Caki2 (cell line): Measurements from ENCODE around the gene HSPA12B. TPM values are rescaled to one million over a fixed set of nuclear protein-coding genes. Genes with fewer than 3 reads are reported as not detected.

Source experiments
- DNase-seq: peaks from one replicate; pipeline ENCODE4 v3.0.0-alpha.2; 2015; ENCODE audit warnings: low read depth
- in situ Hi-C: cut with HindIII; loops from 2 replicates; pipeline ENCODE4 v1.10.0; 2016; ENCODE audit warnings: low sequenced_read_pairs, low pct_unique_long_range_greater_than_20kb, mixed read lengths
- total RNA-seq: library from RNA; depleted of rRNA; stranded (reverse); fragments of >200 nt; shearing (Covaris generic); gene quantifications from 2 replicates; pipeline ENCODE4 v1.2.3, GENCODE V29; 2014; ENCODE audit warnings: low replicate concordance

Gene HSPA12B
- total RNA-seq, 1 experiment from 2014 or later, result not detected

DNA sequence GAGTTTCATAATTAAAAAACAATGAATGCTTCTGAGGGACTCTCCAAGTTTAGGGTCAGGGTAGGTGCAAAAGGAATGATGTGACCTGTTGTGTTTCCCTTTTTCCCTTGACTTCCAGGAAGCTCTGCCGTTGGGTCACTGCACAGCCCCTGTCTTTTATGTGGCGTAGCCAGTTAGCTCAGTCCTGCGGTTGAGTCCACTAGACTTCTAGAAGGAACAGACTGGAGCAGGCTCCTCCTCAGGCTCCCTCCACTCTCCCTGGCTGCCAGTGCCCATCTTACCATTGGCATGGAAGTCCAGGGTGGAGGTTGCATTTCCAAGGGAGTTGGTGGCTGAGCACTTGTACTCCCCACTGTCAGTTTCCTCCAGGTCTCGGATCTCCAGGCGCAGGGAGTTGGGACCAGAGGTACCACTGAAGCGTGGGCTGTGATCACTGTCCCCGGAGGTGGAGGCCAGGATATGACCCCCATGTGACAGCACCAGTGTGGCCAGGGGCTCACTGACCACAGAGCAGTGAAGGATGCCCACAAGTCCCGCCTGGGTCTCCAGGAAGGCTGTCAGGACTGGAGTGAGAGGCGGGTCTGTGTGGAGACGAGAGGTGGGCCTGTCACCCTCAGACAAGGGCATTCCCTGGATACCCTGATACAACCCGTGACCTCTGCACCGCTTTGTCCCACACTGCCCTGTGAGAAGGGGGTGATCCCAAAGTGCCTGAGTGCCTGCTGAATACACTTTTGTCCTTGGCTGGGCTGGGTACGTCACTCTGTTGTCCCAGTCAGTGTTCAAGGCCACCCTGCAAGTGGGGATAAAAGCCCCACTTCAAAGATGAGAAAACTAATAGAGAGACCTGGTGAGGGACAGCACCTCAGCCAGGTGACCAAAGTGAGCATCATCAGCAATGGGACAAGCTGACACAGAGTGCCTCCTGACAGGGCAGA, 31.2 kb upstream of the HSPA12B start:
- in situ Hi-C loops, result no loop called here
- no peak for DNase-seq

DNA sequence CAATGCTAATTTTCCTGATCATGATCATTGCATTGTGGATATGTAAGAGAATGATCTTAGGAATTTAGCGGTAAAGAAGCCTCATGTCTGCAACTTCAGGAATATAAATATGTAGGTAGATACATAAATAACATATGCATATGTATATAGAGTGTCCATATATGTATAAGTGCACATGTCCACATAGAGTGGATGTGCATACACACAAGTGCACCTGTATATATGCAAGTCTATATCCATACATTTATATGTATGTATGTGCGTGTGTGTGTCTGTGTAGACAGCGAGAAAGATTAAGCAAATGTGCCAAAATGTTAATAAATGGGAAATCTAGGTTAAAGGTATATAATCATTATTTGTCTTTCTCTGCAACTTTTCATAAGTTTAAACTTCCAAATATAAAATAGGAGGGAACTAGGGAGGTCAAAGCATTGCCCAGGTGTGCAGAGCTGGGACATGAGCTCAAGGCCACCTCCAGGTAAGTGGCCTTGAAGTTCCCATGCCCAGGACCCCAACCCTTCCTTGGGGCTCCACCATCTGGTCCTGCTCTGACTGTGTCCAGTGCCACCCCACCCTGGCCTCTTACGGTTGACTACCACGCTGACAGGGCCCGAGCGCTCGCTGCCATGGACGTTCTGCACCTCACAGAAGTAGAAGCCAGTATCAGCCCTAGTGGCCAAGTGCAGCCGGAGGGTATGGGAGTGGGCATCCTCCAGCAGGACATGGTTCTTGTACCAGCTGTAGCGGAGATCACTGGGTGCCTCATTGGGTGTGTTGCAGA, 29.7 kb upstream of the HSPA12B start:
- in situ Hi-C loops, result no loop called here
- DNase-seq, result no peak

DNA sequence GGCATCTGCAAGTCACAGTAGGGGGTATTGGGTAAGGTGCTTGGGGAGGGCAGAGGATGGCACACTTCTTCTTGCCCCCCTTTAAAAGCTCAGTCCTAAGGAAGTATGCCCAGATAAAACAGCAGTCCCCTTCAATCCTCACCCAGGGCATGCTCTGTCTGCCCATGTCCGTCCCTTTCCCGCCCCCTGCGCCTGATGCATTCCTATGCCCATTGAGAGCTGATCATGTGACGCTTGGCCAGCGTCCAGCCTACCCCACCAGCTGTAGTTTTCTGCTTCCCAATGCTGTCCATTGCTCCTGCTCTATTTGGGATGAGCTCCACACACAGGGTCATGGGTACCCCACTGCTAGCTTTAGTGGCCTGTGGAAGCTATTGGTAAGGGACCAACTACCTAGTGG, 28.4 kb upstream of the HSPA12B start:
- in situ Hi-C loops, result no loop called here
- DNase-seq, result no peak

DNA sequence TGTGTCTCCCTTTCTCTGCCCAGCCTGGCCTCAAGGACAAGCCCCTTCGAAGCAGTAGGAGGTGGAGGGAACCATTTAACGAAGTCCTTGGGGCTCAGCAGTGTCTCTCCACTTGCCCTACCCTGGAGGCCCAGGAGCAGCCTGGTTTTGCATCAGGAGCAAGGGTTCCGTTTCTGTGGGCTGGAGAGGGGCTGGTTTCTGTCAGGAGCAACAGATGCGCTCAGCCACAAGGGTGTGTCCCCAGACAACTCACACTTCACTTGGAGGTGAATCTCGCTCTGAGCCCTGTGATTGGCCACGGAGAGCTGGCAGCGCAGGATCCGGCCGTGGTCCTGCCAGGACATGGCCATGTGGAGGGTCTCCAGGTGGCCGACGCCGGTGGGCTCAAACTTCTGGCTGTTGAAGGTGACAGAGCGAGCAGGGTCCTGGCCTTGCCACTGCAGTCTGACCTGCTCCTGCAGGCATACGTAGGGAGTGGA, 27.0 kb upstream of the HSPA12B start:
- no peak for DNase-seq
- in situ Hi-C loops, result no loop called here

DNA sequence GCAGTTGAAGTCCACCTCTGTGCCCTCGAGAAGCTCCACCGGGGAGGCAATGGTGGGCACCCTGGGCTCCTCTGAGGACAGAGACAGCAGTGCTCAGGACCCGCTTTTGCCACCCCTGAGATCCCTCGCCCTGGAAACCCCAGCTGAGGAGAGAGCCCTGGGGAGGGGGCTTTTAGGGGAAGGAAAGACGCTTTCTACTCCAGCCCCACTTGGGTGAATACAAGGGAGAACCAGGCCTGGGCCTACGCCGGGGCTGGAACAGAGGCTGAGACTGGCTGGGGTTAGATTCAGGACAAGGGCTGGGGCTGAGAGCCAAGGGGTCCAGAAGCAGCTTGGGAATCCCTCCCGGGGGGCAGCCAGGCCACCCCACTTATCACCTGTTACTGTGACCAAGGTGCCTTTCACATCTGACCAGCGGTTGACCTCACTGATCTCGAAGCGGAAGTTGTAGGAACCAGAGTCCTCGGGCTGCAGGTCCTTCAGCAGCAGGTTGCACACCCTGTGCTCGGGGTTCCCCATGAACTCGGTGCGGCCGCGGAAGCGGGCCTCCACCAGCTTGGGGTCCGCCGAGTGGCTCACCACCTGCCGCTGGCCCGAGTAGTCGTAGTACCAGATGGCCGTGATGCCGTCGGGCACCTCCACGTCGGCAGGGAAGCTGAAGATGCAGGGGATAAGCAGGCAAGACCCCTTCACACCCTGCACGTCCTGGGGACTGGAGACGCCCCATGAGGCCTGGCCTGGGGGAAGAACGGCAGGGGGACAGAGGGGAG, 26.3 kb upstream of the HSPA12B start:
- in situ Hi-C loops, result no loop called here
- no peak for DNase-seq

DNA sequence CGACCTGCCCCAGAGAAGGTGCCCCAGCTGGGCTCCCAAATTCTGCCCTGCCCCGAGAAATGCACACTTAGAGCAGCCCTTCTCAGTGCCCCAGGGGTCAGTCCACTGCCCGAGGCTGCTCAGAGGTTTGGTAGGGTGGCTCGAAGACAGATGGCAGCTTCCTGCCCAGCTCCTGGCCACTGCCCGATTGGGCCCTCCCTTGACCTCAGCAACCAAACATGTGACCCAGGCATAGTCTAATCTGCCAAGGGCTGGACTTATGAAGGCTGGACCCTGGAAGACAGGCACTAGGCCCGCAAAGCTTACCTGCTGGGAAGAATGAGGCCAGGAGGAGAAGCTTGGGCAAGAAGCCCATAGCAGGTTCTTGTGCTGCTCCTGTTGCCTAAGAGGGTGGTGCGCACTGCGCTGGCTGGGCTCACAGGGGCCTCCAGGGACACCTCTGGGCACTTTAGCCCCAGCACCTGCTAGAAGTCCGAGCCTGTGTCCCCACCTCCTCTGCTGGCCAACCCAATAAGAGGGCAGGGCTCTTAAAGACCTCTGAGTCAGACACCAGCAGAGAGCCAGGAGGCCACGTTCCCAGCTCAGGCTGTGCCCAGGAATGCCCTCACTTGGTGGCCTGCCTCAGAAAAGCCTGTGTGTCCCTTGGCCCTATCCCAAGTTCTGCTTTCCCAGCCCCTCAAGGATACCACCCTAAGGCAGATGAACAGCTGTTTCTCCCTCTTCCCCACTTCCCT, 25.5 kb upstream of the HSPA12B start:
- no peak for DNase-seq
- in situ Hi-C loops, result no loop called here

DNA sequence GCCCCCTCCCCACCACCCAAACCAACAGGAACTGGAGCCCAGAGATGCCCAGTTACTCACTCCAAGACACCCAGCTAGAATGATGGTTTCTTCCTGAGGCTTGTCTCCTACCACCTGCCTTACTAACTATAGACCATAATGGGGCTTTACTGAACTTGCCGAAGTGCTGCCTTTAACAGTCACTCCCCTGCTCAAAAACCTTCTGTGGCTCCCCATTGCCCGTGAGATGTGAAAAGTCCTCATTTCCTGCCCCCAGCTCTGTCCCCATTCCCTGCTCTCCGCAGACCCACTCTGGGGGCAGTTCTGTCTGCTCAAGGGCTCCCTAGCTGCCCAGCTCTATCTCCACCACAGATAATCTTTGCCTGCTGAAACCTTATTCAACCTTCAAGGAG, 25.0 kb upstream of the HSPA12B start:
- no peak for DNase-seq
- in situ Hi-C loops, result no loop called here

DNA sequence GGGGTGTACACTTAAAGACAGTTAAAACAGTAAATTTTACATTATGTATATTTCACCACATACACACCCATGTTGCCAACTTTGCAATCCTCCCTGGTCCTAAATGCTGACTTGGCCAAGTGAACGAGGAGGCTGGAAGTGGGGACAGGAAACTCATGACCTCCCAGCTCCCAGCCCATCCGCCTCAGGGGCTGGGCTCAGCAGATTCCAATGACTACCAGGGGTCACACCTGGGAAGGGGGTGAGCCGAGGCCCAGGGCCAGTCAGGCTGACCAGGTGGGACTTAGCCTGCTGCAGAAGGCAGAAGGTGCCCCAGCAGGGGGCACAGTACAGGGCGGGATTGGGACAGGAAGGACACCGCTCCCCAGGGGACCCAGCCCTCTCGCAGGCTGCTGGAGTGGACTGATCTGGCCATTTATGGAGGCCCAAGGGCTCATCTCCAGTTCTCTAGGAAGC, 22.4 kb upstream of the HSPA12B start:
- in situ Hi-C loops, result no loop called here
- no peak for DNase-seq

DNA sequence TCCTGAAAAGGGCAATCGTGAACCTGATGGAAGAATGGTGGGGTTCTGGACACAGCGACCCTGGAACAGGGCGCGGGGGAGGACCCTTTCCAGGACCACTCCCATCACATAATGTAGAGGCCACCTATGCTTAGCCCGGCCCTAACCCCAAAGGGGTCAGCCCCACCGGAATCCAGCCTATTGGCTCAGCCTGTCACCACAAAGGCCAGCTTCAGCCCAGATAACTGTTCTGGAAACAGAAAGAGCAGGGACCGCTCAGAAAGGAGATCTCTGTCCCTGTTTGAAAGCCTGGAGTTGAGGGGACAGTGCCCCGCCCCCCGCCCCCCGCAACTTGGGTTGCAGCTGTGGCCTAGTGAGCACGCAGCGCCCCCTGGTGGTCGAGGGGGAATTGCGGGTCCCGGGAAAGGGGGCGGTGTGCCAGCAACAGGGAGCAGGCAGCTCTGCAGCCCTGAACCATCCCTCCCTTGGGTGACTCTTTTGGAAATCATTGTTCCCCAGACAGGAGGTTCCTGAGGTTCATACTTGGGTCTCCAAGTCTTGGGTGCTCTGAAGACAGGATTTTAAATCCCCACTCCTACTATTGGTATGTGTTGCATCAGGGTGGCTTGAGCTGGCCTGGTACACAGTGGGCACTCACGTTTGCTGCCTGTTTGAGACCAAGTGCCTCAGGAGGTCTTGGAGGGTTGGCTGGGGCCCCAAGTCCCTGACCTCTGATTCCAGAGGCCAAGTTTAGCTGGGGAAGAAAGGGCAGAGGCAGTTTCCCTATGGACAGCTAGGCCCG, 21.6 kb upstream of the HSPA12B start:
- DNase-seq, result peak; percentile 45
- in situ Hi-C loops, result no loop called here

DNA sequence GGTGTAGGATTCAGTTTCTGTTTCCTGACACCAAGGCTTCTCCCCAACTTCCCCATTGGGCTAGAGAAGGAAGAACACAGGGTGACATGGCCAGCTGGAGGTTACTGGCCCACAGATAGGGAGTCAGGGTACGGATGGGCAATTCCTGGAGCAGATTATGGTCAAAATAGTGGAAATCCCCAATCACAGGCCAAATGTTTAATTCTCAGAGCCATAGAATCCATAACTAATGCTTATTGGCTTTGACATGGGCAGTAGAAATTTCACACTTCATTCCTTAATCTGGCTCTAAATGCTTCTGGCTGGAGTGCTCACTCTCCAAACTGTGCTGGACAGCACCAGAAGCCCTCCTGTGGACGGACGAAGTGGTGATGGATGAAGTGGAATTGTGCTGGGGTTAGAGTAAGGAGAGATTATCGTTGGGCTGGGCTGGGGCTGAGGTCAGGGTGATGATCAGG, 21.0 kb upstream of the HSPA12B start:
- in situ Hi-C loops, result no loop called here

DNA sequence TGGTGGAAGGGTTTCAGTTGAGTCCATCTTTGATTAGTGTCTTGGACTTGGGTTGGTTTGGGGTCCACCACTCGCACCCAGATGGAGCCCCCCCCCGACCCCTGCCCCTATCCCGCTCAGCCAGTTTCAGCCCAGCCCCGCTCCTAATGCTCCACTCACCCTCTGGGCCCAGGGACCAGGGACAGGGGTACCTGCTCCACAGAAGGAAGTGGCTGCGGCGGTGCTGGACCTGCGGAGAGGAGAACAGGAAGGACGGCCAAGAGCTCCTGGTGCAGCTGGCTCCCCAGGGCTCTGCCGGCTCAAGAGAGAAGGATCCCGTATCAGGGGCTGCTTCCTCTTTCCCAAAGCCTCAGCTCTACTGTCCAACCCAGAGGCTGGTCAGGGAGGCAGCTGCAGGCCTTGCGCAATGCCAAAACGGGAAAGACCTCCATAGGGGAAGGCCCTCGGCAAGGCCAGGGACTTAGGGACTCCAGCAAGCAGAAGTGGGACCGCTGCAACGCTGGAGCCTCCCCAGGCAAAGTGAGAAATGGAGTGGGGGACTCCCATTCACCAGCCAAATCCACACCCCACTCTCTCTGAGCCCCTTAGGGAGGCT, 20.1 kb upstream of the HSPA12B start, which contains the start of gene SIGLEC1:
Gene SIGLEC1, minus strand, starts transcription at position 322 of the 595 bp plus-strand sequence. CDS start 5,472 bp downstream, outside the sequence.
- in situ Hi-C loops, result no loop called here
- no peak for DNase-seq

More for the DNA sequence above, 21.0 kb upstream of the HSPA12B start:
- DNase-seq, result no peak

DNA sequence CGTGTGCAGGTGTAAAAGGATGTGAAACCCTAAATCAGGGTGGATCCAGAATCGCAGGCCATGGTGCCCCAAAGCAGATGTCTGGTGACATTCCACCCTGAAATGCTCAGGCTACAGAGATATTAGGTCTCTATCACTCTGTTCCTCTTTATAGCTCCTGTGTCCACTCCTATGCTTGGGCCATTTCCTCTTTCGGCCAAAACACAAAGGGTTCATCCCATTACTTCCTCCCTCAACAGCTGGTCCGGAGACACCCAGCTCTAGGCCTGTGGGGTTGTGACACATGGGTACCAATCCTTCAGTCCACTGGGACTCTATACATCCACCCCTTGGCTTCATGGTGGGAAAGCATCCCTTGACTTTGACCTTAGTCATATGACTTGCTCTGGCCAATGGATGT, 18.4 kb upstream of the HSPA12B start:
- DNase-seq, result no peak
- in situ Hi-C loops, result no loop called here

DNA sequence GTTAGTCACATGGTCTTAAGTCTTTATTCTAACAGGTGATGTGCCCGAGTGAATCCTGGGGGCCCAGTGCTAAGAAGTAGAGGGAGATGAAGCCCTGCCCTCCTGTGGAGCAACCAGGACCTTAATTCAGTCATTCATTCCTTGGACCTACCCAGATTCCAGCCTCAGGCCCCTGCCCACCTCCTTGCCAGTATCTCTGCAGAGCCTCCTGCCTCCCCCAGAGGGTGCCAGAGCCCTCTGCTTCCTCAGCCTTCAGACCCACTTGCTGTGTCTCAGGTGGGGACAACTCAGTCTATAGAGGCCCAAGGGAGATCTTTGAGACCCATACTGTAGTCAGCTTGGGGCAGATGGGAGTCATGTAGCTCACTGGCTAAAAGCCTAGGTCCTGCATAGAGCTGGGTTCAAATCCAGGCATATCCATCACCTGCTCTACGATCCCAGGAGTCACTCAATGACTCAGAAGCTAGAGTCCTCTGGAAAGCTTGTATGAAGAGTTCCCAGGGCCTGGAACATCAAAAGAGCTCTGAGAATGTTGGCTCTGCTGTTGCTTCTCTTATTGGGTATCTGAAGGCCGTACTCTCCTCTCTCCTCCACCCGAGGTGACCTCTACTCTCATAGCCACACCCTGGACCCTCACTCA, 16.2 kb upstream of the HSPA12B start:
- peak; percentile 39 for DNase-seq
- in situ Hi-C loops, result no loop called here

DNA sequence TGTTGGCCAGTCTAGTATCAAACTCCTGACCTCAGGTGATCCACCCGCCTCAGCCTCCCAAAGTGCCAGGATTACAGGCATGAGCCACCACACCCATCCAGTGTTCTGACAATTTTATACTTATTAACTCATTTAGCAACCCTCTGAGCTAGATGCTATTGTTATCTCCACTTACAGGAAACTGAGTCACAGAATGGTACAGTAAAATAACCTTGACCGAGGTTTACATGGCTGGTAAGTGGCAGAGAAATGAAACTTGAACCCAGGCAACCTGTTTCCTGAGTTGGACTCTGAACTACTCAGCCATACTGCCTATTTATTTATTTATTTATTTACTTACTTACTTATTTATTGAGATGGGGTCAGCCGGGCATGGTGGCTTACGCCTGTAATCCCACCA, 13.4 kb upstream of the HSPA12B start:
- in situ Hi-C loops, result no loop called here
- no peak for DNase-seq

DNA sequence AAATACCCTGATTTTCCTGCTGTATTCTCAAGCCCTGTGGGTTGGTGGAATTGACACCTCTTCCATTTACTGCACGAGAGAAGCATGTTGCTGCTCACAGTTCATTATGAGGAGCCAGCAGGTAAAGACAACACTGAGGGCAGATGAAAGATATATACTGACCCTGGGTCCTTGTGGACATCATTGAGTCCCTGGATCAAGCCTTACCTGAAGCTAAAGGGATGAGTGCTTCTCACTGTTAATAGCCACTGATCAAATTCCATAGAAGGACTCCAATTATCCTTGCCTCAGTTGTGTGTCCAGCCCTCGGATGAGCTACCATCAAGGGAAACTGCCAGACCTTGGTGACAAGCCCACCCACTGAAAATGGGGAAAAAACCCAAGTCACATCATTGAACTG, 12.4 kb upstream of the HSPA12B start:
- DNase-seq, result no peak
- in situ Hi-C loops, result no loop called here

DNA sequence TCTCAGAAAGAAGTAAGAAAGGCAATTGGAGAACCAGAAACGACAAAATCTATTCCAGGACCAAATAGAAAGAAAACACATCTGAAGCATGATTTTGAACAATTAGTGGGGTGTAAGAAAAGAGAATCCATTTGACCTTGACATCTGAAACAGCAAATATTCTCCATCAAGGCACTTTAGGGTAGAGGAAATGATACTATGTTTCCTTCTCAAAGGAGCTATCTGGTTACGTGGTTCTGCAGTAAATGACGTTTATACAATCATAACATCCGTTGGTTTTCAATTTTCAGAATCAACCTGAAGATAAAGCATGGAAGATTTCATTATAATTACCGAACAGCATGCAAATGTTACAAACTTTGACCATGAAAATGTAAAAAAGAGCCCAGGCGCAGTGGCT, 11.9 kb upstream of the HSPA12B start:
- in situ Hi-C loops, result no loop called here
- no peak for DNase-seq
